WERI-Rb-1 (cell line): ENCODE data around the gene PAK5.
A peak's percentile ranks its signal among the peaks of the same experiment; 100 is the strongest.

Source experiments
- DNase-seq: peaks from one replicate; pipeline ENCODE4 v3.0.0-alpha.2; 2020
- H3K27ac ChIP-seq: fragments of 250-450 bp; sonication (Bioruptor Pico); 2 replicates; pipeline ENCODE4 v1.5.1; 2020; ENCODE audit warnings: mild to moderate bottlenecking, moderate library complexity
- H3K27me3 ChIP-seq: fragments of 250-450 bp; sonication (Bioruptor Pico); 2 replicates; pipeline ENCODE4 v1.5.1; 2021; ENCODE audit warnings: mild to moderate bottlenecking, low read depth, moderate library complexity; ENCODE audit not compliant: insufficient read depth, severe bottlenecking
- H3K36me3 ChIP-seq: fragments of 250-450 bp; sonication (Bioruptor Pico); 2 replicates; pipeline ENCODE4 v1.5.1; 2020; ENCODE audit warnings: mild to moderate bottlenecking, moderate library complexity
- H3K4me3 ChIP-seq: 2 replicates; pipeline ENCODE4 v1.5.1; 2011; ENCODE audit warnings: low read depth, mild to moderate bottlenecking, control low read depth, low read length
- H3K9me3 ChIP-seq: fragments of 250-450 bp; sonication (Bioruptor Pico); 2 replicates; pipeline ENCODE4 v1.5.1; 2021; ENCODE audit warnings: mild to moderate bottlenecking, moderate library complexity; ENCODE audit not compliant: severe bottlenecking
- TF ChIP-seq, protein P1 (sequence below): IDR thresholded peaks from 2 replicates; pipeline ENCODE4 v1.5.1; 2011; ENCODE audit warnings: low read depth, mild to moderate bottlenecking, control low read depth, inconsistent platforms, low read length

PAK5 gene

DNA sequence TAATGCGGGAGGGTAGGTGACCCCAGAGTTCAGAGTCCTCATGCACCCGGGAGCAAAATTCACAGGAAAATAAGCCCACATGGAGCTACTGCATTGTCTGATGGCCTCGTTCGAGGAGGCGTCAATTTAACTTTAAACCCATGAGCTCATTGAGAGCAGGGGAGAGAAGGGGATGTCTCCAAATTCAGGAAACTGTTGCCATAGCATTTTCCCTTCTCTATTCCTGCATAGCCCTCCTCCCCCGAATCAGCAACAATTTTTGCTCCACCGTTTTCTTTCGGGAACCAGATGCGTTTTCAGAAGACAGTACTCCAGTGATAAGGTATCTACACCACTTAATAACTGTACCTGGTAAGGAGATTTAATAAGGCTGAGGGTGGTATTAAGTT, 324.8 kb downstream of the PAK5 start:
- Histone ChIP-seq H3K4me3 (peak overlapping the region; percentile 28), H3K9me3 (no peaks in the 10 kb centered on the region), H3K27ac (no peak overlapping the region), H3K36me3 (no peaks in the 10 kb centered on the region), H3K27me3 (peaks cover 12% of the 10 kb centered on the region)
- DNase-seq, result no peak
- TF ChIP-seq, protein P1, sequence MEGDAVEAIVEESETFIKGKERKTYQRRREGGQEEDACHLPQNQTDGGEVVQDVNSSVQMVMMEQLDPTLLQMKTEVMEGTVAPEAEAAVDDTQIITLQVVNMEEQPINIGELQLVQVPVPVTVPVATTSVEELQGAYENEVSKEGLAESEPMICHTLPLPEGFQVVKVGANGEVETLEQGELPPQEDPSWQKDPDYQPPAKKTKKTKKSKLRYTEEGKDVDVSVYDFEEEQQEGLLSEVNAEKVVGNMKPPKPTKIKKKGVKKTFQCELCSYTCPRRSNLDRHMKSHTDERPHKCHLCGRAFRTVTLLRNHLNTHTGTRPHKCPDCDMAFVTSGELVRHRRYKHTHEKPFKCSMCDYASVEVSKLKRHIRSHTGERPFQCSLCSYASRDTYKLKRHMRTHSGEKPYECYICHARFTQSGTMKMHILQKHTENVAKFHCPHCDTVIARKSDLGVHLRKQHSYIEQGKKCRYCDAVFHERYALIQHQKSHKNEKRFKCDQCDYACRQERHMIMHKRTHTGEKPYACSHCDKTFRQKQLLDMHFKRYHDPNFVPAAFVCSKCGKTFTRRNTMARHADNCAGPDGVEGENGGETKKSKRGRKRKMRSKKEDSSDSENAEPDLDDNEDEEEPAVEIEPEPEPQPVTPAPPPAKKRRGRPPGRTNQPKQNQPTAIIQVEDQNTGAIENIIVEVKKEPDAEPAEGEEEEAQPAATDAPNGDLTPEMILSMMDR, result no peak

DNA sequence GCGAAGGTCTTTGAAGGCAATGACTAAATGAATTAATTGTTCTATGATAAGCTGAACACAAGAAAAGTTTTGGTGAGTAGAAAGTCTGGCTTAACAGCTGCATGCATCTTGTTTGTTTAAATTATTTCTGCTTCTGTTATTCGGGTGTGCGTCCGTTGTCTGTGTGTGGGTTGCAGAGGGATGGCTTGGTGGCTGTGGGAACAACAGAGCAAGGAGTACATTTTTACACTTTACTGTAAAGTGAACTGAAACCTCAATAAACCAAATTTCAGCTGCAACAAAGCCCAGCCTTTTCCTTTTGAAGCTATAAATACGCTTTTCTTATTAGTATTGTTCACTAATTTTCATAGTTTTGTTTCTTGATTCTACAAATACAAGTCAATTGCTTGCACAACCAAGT, 328.0 kb downstream of the PAK5 start:
- TF ChIP-seq, protein P1, result no peak
- peaks cover 11% of the 10 kb centered on the region for H3K27me3 ChIP-seq

DNA sequence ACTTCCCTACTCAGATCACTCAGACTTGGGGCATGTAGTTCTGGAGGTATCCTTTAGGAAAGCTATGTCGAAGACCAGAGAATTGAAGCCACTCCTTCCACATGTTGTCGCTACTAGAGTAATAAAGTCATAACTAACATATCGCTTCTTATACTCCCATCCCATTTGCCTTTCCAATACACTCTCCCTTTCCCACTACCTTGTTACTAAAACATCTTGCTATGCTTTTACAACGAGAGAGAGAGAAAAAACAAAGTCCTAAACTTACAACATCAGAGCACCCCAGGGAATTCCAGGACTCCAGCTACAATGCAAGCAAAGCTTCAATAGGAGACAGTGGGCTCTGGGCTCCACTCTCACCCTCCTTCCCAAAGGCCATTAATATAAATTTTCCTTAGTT, 329.6 kb downstream of the PAK5 start:
- DNase-seq, result no peak
- Histone ChIP-seq H3K4me3 (no peak overlapping the region), H3K9me3 (peaks cover 2% of the 10 kb centered on the region), H3K27ac (no peak overlapping the region), H3K36me3 (no peaks in the 10 kb centered on the region), H3K27me3 (peaks cover 5% of the 10 kb centered on the region)
- TF ChIP-seq, protein P1, result no peak

More for the DNA sequence above, 328.0 kb downstream of the PAK5 start:
- Histone ChIP-seq H3K4me3 (no peak overlapping the region), H3K27ac (no peak overlapping the region), H3K9me3 (peaks cover 2% of the 10 kb centered on the region), H3K36me3 (no peaks in the 10 kb centered on the region)
- DNase-seq, result no peak

DNA sequence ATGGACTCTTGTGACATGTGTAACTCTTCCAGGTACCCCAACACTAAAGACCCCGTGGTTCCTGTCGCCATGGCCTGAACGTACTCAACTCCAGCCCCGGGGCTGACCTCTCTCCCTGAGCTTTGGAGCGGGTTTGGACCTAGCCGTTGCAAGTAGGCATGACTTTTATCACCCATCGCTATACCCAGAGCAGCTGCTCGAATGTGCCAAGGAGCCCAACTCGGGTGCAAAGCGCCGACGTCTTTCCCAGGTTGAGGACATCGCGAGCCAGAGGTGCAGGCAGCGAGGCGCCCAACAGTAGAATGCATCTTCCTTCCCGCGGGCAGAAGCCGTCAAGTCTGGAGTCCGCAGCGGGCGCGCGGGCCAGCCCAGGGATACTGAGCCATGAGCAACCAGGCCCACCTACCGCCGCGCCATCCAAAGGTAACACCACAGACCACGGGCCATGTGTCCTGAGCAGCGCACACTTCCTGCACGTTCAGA, 330.1 kb downstream of the PAK5 start:
- DNase-seq, result no peak
- Histone ChIP-seq H3K4me3 (no peak overlapping the region), H3K27ac (no peak overlapping the region), H3K27me3 (peaks cover under 1% of the 10 kb centered on the region), H3K36me3 (no peaks in the 10 kb centered on the region), H3K9me3 (peaks cover 2% of the 10 kb centered on the region)
- TF ChIP-seq, protein P1, result no peak

DNA sequence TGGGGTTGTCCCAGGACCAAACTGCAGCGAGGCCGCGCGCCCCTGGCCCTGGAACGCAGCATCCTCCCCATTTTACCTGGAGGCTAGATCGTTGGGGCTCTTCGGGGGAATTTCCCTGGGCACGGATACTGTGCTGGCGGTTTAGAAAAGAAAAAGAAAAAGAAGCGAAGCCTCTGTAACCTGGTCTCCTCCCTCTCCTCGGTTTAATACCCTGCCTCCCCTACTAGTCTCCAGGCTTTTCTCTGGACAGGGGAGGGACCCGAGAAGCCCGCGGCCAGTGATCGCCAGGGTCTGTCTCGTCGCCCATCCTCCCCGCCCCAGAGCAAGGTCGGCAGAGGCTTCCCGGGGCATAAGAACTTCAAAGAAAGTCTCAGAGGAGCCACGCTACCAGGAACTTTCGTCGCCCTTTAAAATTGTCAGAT, 330.6 kb downstream of the PAK5 start:
- peaks cover 2% of the 10 kb centered on the region for H3K9me3 ChIP-seq
- H3K36me3 ChIP-seq, result no peaks in the 10 kb centered on the region
- no peak overlapping the region for H3K27ac ChIP-seq
- no peak overlapping the region for H3K4me3 ChIP-seq
- DNase-seq, result no peak
- TF ChIP-seq, protein P1, result no peak
- no peaks in the 10 kb centered on the region for H3K27me3 ChIP-seq

DNA sequence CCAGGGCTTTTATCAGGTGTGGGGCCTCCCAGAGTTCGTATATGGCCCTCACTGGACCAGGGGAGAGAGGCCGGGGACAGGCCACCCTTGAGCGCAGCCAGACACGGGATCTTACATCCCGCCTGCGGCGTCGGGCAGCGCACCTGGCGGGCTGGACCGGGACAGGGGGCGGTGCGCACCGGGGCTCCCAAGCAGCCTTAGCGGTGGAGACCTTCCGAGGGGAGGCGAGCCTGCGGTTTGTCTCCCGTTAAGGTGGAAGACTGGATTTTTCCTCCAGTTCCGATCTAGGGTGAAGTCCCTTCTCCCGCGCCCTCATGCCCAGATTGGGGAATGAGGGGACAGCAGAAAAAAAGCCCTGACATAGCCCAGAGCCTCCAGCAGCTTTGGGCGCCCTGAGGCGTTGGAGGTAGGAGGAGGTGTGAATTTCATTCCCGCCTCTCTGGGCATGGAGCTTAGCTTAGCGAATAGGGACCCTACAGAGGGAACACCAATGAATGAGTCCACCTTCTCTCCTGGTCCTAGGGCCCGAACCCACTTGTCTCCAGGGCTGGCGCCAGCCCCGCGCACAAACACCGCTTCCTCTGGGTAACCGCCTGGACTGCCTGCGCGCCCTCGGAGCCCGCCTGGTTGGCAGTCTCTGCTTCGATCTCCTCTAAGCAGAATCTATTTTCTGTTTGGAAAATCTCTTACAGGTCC, 331.2 kb downstream of the PAK5 start:
- H3K36me3 ChIP-seq, result no peaks in the 10 kb centered on the region
- H3K4me3 ChIP-seq, result no peak overlapping the region
- H3K9me3 ChIP-seq, result peaks cover 2% of the 10 kb centered on the region
- no peak overlapping the region for H3K27ac ChIP-seq
- TF ChIP-seq, protein P1, result no peak
- H3K27me3 ChIP-seq, result no peaks in the 10 kb centered on the region
- DNase-seq, result no peak
